ENCODE measurements around the gene RPLP1.

The RPLP1 gene

DNA sequence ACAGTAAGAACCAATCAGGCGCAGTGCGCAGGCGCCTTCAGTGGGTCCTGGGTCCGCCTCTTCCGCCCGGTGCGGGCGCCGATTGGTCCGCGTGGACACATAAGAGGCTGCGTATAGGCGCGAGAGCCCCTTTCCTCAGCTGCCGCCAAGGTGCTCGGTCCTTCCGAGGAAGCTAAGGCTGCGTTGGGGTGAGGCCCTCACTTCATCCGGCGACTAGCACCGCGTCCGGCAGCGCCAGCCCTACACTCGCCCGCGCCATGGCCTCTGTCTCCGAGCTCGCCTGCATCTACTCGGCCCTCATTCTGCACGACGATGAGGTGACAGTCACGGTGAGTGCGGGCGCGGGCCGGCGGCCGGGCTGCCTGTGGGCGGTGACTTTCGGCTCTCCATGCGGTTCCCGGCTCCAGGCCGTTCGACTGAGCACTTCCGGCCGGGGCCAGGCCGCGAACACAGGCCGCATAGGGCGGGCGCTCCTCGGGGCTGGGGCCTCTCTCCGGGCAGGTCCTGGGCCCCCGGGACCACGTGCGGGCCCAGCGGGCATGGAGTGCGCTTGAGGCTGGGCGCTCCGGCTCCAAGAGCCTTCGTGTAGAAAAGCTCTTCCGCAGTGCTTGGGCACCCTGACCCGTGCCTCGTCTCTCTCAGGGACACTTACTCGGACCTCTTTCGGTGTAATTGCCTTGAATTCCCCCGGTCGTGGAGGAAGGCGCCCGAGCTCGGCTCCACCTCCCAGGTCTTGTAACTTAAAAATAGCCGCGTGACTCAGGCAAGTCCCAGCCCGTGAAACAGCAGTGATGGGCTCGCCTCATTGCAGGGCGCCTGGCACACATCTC, at the start of gene RPLP1:
TSS of gene RPLP1 (plus strand) at position 127 of the 830 bp plus-strand sequence. CDS start at position 258, 131 bp downstream.
- Histone ChIP-seq H3K4me3 (ENCODE audit: low read length) (peak within 1 kb of the TSS; percentile 91), H2AFZ (ENCODE audit: low read length) (peak within 1 kb of the TSS; percentile 83), H4K20me1 (ENCODE audit: insufficient read depth, low read length) (peaks cover 40% of the 10 kb centered on the region), H3K36me3 (replicated peaks; ENCODE audit: insufficient read depth, low read length) (peaks cover 26% of the 10 kb centered on the region), H3K9ac (ENCODE audit: low read length) (peak within 1 kb of the TSS; percentile 89), H3K79me2 (ENCODE audit: low read length) (peaks cover 32% of the 10 kb centered on the region), H3K27me3 (replicated peaks; ENCODE audit: insufficient read depth, low read length) (no peaks in the 10 kb centered on the region), H3F3A (ENCODE audit: insufficient read depth, low read length) (peaks cover 65% of the 10 kb centered on the region), H3K4me1 (ENCODE audit: low read length) (peaks cover 6% of the 10 kb centered on the region; the same call in 1 of the 2 replicates), H3K4me2 (ENCODE audit: low read depth, low read length) (peak within 1 kb of the TSS; percentile 81), H3K9me3 (replicated peaks; ENCODE audit: insufficient read depth, low read length) (no peaks in the 10 kb centered on the region), H3K9me2 (replicated peaks; ENCODE audit: insufficient read depth, low read length) (no peaks in the 10 kb centered on the region), H3K27ac (ENCODE audit: low read length) (peak within 1 kb of the TSS; percentile 68)
- peak; percentile 97 for DNase-seq
- TF ChIP-seq, protein P1, sequence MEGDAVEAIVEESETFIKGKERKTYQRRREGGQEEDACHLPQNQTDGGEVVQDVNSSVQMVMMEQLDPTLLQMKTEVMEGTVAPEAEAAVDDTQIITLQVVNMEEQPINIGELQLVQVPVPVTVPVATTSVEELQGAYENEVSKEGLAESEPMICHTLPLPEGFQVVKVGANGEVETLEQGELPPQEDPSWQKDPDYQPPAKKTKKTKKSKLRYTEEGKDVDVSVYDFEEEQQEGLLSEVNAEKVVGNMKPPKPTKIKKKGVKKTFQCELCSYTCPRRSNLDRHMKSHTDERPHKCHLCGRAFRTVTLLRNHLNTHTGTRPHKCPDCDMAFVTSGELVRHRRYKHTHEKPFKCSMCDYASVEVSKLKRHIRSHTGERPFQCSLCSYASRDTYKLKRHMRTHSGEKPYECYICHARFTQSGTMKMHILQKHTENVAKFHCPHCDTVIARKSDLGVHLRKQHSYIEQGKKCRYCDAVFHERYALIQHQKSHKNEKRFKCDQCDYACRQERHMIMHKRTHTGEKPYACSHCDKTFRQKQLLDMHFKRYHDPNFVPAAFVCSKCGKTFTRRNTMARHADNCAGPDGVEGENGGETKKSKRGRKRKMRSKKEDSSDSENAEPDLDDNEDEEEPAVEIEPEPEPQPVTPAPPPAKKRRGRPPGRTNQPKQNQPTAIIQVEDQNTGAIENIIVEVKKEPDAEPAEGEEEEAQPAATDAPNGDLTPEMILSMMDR (IDR thresholded peaks at IDR 0.05; ENCODE audit: low read length): no peak
- TF ChIP-seq EZH2phosphoT487 (IDR thresholded peaks at IDR 0.05; ENCODE audit: low read length) (no peak), EZH2 (optimal IDR thresholded peaks at IDR 0.05; ENCODE audit: low read depth, low read length) (no peak)

DNA sequence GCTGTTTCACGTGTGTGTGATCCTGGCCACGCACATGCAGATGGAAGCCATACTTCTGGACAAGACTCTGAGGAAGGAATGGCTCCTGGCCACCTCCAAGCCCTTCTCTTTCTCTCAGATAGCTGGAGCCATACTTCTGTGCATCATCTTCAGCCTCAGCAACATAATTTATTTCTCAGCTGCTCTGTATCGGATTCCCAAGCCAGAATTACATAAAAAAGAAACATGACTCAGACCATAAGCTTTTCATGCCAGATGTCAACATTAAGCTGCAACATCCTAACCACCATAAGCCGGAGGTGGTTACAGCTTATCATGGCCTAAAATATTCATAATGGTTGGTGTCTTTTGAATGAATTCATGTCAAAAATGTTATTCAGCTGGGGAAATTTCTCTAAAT, 49.0 kb upstream of the RPLP1 start:
- Histone ChIP-seq H3K27ac (ENCODE audit: low read length) (no peak overlapping the region), H3F3A (ENCODE audit: insufficient read depth, low read length) (no peaks in the 10 kb centered on the region), H3K79me2 (ENCODE audit: low read length) (no peaks in the 10 kb centered on the region), H3K9me2 (replicated peaks; ENCODE audit: insufficient read depth, low read length) (no peaks in the 10 kb centered on the region), H3K4me1 (ENCODE audit: low read length) (no peaks in the 10 kb centered on the region), H3K9me3 (replicated peaks; ENCODE audit: insufficient read depth, low read length) (no peaks in the 10 kb centered on the region), H3K4me2 (ENCODE audit: low read depth, low read length) (no peak overlapping the region), H4K20me1 (ENCODE audit: insufficient read depth, low read length) (no peaks in the 10 kb centered on the region), H2AFZ (ENCODE audit: low read length) (no peak overlapping the region), H3K9ac (ENCODE audit: low read length) (no peak overlapping the region), H3K27me3 (replicated peaks; ENCODE audit: insufficient read depth, low read length) (no peaks in the 10 kb centered on the region), H3K36me3 (replicated peaks; ENCODE audit: insufficient read depth, low read length) (no peaks in the 10 kb centered on the region), H3K4me3 (ENCODE audit: low read length) (no peak overlapping the region)
- no peak for TF ChIP-seq EZH2phosphoT487 (IDR thresholded peaks at IDR 0.05; ENCODE audit: low read length)
- no peak for DNase-seq

DNA sequence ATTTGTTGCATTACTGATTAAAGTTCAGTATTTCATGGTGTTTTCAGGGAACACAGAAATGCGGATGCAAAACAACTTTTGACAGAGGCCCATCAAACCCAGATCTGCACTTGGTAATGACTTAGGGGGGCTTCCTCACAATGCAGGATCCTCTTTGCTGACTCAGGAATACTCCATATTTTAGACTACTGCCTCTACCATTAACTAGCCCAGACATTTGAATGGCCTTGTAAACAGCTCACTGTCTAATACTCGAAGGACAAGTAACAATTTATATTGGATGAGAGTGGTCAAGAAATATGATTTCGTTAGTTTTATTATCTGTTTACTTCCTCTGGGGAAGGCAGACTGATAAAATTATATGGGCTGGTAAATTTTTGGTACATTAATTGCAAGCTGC, 47.5 kb upstream of the RPLP1 start:
- no peak overlapping the region for H3K27ac ChIP-seq (ENCODE audit: low read length)
- no peak overlapping the region for H2AFZ ChIP-seq (ENCODE audit: low read length)
- no peaks in the 10 kb centered on the region for H3K9me3 ChIP-seq (replicated peaks; ENCODE audit: insufficient read depth, low read length)
- no peaks in the 10 kb centered on the region for H3K79me2 ChIP-seq (ENCODE audit: low read length)
- H3K4me2 ChIP-seq (ENCODE audit: low read depth, low read length): no peak overlapping the region
- DNase-seq: no peak
- no peak overlapping the region for H3K9ac ChIP-seq (ENCODE audit: low read length)
- no peaks in the 10 kb centered on the region for H3K4me1 ChIP-seq (ENCODE audit: low read length)
- H4K20me1 ChIP-seq (ENCODE audit: insufficient read depth, low read length): no peaks in the 10 kb centered on the region
- no peaks in the 10 kb centered on the region for H3K36me3 ChIP-seq (replicated peaks; ENCODE audit: insufficient read depth, low read length)
- H3K27me3 ChIP-seq (replicated peaks; ENCODE audit: insufficient read depth, low read length): no peaks in the 10 kb centered on the region
- H3K4me3 ChIP-seq (ENCODE audit: low read length): no peak overlapping the region
- H3F3A ChIP-seq (ENCODE audit: insufficient read depth, low read length): no peaks in the 10 kb centered on the region
- H3K9me2 ChIP-seq (replicated peaks; ENCODE audit: insufficient read depth, low read length): no peaks in the 10 kb centered on the region
- TF ChIP-seq EZH2phosphoT487 (IDR thresholded peaks at IDR 0.05; ENCODE audit: low read length): no peak

DNA sequence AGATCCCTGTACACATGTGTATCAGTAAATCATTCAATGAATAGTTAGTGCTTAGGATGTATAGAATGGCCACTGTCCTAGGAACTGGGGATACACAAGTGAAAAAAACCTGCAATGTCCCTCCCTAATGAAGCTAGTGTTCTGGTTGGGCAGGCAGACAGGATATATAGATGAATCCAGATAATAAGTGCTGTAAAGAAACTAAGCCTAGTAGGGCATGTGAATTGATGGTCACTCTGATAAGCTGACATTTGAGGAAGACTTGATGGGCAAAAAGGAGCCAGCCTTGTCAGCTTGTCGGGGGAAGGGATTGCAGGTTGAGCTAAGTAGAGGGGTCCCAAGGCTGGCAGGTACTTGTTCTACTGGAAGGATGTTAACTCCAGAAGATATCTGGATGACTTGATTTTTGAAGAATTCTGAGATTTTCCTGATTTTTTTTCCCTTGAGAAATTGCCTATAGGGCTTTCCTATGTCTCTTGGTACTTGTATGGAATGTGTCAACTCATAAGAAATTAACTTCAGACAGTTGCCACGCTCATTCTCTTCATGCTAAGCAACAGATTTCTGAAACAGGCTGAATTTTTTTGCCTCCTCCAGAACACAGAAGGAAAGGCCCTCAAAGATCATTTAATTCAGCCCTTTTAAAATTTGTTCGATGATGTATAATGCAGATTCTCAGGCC, 44.8 kb upstream of the RPLP1 start:
- no peak overlapping the region for H3K27ac ChIP-seq (ENCODE audit: low read length)
- no peaks in the 10 kb centered on the region for H3K27me3 ChIP-seq (replicated peaks; ENCODE audit: insufficient read depth, low read length)
- H3K79me2 ChIP-seq (ENCODE audit: low read length): no peaks in the 10 kb centered on the region

More for the DNA sequence above, 44.8 kb upstream of the RPLP1 start:
- Histone ChIP-seq H3K9ac (ENCODE audit: low read length) (no peak overlapping the region), H3K4me2 (ENCODE audit: low read depth, low read length) (no peak overlapping the region), H2AFZ (ENCODE audit: low read length) (no peak overlapping the region), H3K4me1 (ENCODE audit: low read length) (no peaks in the 10 kb centered on the region), H3K9me2 (replicated peaks; ENCODE audit: insufficient read depth, low read length) (no peaks in the 10 kb centered on the region), H3F3A (ENCODE audit: insufficient read depth, low read length) (no peaks in the 10 kb centered on the region), H4K20me1 (ENCODE audit: insufficient read depth, low read length) (no peaks in the 10 kb centered on the region), H3K9me3 (replicated peaks; ENCODE audit: insufficient read depth, low read length) (no peaks in the 10 kb centered on the region), H3K36me3 (replicated peaks; ENCODE audit: insufficient read depth, low read length) (no peaks in the 10 kb centered on the region), H3K4me3 (ENCODE audit: low read length) (no peak overlapping the region)
- DNase-seq: no peak
- TF ChIP-seq EZH2 (optimal IDR thresholded peaks at IDR 0.05; ENCODE audit: low read depth, low read length): no peak
